GM12873 (cell line): ENCODE measurements around the gene ARID5B.

Experiments used
- CTCF ChIP-seq: IDR thresholded peaks from 2 replicates; pipeline ENCODE4 v1.5.1; 2012; ENCODE audit warnings: low read depth, mild to moderate bottlenecking, moderate library complexity, low read length, control low read depth; ENCODE audit not compliant: insufficient read depth; ENCODE audit errors: missing control alignments

The ARID5B gene

GRCh38 chr10:62069452-62070178 is 168.1 kb downstream of the ARID5B start:
- no peak for TF ChIP-seq CTCF

- TF ChIP-seq CTCF: no peak
These were observed 170.4 kb downstream of the ARID5B start for GRCh38 chr10:62071846-62072281.

- no peak for TF ChIP-seq CTCF
These were observed 171.4 kb downstream of the ARID5B start for GRCh38 chr10:62072901-62073300.

GRCh38 chr10:62073429-62073828 is 171.9 kb downstream of the ARID5B start:
- no peak for TF ChIP-seq CTCF

- TF ChIP-seq CTCF: no peak
These were observed 173.9 kb downstream of the ARID5B start for GRCh38 chr10:62075414-62075813.

GRCh38 chr10:62075912-62076311 is 174.4 kb downstream of the ARID5B start:
- no peak for TF ChIP-seq CTCF

- no peak for TF ChIP-seq CTCF
These were observed 175.4 kb downstream of the ARID5B start for GRCh38 chr10:62076891-62077290.
